ENCODE data around the gene SCAANT1.

Gene SCAANT1

DNA sequence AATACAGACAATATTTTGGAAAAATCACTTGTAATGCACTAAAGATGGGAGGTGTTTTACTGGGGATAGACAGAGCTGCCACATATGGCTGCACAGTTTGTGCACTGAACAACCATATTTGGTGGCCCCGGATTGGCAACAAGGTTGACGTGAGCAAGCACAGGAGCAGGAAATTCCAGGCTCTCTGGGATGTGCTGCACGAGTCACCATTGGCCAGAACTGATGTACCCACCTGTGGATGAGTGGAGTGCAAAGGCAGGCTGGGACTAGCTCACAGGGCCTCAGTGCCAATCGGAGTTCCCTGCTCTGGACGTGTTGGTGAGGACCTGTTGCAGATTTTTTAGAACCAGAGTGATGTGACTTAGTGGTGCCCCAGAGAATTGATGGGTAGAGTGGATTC, 42.0 kb upstream of the SCAANT1 start:
- peak overlapping the region; percentile 87 for H3K27ac ChIP-seq
- TF ChIP-seq, protein P1, sequence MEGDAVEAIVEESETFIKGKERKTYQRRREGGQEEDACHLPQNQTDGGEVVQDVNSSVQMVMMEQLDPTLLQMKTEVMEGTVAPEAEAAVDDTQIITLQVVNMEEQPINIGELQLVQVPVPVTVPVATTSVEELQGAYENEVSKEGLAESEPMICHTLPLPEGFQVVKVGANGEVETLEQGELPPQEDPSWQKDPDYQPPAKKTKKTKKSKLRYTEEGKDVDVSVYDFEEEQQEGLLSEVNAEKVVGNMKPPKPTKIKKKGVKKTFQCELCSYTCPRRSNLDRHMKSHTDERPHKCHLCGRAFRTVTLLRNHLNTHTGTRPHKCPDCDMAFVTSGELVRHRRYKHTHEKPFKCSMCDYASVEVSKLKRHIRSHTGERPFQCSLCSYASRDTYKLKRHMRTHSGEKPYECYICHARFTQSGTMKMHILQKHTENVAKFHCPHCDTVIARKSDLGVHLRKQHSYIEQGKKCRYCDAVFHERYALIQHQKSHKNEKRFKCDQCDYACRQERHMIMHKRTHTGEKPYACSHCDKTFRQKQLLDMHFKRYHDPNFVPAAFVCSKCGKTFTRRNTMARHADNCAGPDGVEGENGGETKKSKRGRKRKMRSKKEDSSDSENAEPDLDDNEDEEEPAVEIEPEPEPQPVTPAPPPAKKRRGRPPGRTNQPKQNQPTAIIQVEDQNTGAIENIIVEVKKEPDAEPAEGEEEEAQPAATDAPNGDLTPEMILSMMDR (conservative IDR thresholded peaks at IDR 0.05), result no peak

DNA sequence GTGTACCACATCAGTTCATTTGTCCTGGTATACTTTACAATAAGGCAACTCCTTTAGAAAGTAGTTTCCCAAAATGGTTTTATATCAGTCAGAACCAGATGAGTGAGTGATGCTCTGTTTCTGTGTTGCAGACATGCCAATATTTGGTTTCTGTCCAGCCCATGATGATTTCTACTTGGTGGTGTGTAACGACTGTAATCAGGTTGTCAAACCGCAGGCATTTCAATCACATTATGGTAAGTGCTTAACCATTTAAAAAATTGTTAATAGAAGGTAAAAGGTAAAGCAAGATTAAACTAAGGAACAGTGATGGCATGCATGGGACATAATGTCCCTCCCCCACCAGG, 40.0 kb upstream of the SCAANT1 start:
- TF ChIP-seq, protein P1 (conservative IDR thresholded peaks at IDR 0.05), result no peak
- H3K27ac ChIP-seq, result no peak overlapping the region

DNA sequence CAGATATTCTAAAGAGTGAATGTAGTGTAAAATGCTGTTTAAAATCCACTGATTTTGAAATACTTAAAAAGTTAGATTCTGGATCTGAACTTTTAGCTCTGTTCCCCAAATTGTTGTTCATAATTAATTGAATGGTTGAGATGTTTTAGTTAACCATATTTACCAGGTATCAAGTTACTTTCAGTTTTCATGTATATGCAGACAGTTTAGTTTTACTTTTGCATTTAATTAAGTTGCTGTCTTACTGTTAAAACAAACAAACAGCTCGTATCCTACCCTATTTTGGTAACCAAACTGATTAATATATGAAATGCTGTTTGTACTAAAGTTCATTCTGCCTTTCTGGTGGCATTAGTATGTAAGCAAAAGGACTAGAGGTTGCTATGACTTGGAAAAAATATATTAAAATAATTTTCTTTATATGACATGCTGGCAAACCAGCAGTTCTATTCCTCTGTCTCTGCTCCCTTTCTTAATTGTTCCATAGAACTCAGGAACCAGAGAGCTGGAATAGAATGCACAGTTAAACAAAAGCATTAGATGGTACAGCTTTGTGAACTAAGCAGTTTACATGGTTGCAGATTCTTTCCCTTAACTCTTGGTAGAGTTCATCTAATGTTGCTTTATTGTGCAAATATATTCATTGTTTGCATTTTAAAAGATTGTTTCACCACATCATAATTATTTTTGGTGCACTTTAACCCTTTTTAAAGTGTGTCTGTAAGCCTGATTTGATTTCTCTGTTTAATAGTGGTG, 39.5 kb upstream of the SCAANT1 start:
- TF ChIP-seq, protein P1 (conservative IDR thresholded peaks at IDR 0.05), result no peak
- no peak overlapping the region; the same call in 1 of the 2 replicates for H3K27ac ChIP-seq

DNA sequence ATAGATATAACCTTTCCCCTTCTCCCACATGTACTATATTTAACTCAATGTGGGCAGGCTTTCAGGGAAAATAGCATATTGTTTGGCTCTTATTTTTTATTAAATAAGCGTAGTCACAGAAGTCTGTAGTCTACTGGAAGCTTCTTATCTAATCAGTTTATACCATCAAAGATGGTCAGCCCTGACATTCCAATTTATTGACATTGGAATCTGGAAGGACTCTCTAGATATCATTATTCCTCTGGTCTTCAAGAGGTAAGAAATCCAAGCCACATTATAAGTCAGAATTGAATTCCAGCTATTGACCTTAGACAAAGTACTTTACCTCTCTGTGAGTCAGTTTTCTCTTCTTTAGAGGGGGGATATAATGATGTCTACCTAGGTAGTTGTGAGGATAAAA, 38.5 kb upstream of the SCAANT1 start:
- no peak overlapping the region for H3K27ac ChIP-seq
- TF ChIP-seq, protein P1 (conservative IDR thresholded peaks at IDR 0.05), result no peak

DNA sequence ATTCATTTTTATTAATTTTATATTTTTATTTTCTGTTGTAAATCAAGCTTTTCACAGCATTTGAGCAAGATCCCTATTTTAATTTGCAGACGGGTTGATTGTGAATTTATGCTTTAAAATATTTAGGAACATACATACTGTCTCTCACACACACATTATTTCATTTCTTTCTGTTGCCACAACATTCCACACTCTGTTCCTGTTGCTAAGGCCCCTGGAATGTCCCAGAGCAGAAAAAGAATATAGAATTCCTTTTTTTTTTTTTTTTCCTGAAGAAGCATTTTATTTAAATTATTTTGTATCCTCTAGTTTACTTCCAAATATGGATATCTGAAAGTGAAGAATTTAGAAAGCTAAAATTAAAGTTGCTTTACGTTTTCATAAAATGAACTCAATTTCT, 36.8 kb upstream of the SCAANT1 start:
- H3K27ac ChIP-seq, result no peak overlapping the region
- TF ChIP-seq, protein P1 (conservative IDR thresholded peaks at IDR 0.05), result no peak

DNA sequence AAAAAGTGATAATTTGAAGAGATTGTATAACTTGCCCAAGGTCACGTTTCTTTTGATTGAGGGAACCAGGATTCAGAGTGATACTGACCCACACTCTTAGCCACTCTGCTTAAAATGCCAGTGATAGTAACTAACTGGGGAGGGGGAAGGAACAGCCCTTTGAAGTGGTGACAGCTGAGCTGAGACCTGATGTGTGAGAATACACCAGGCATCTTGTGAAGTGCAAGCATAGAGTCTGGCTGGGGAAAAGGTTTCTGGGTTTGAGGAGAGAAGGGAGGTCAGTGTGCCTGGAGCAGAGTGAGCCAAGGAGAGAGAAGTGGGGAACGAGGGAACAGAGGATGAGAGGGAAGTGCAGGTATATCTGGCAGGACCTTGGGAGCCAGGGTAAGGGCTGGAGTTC, 35.4 kb upstream of the SCAANT1 start:
- no peak overlapping the region for H3K27ac ChIP-seq
- TF ChIP-seq, protein P1 (conservative IDR thresholded peaks at IDR 0.05), result no peak

DNA sequence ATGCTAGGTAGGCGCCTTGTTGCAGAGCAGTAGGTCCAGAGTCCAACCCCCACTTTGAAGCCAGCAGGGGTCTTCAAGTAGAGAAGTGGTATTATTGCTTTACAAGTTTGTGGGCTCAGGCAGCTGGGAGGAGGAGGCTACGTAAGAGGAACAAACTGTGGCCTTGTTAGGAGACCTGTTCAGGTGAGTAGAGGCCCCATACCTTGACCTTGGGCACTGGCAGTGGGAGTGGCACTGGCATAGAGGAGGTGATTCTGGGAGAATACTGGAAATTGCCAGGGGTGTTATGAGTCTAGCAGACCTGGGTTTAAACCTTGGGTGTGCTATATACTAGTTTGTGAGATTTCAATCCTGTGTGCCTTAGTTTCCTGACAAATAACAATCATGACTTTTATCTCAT, 34.6 kb upstream of the SCAANT1 start:
- TF ChIP-seq, protein P1 (conservative IDR thresholded peaks at IDR 0.05), result no peak

More for the DNA sequence above, 34.6 kb upstream of the SCAANT1 start:
- no peak overlapping the region for H3K27ac ChIP-seq
